BE2C (cell line): Measurements from ENCODE around the gene TMEM59L.
A peak's percentile ranks its signal among the peaks of the same experiment; 100 is the strongest.

Experiments used
- DNase-seq: peaks from one replicate; pipeline ENCODE4 v3.0.0-alpha.2; 2020
- H3K27me3 ChIP-seq: fragments of 250-450 bp; sonication (Bioruptor Pico); 2 replicates; pipeline ENCODE4 v1.5.1; 2020; ENCODE audit warnings: mild to moderate bottlenecking
- H3K36me3 ChIP-seq: fragments of 250-450 bp; sonication (Bioruptor Pico); 2 replicates; pipeline ENCODE4 v1.5.1; 2020; ENCODE audit warnings: mild to moderate bottlenecking
- H3K4me1 ChIP-seq: fragments of 250-450 bp; sonication (Bioruptor Pico); 2 replicates; pipeline ENCODE4 v1.5.1; 2020
- H3K4me3 ChIP-seq: 2 replicates; pipeline ENCODE4 v1.5.1; 2011; ENCODE audit warnings: low read depth, low read length
- H3K9me3 ChIP-seq: fragments of 250-450 bp; sonication (Bioruptor Pico); 2 replicates; pipeline ENCODE4 v1.5.1; 2020
- TF ChIP-seq, protein P1 (sequence below): IDR thresholded peaks from 2 replicates; pipeline ENCODE4 v1.5.1; 2012; ENCODE audit warnings: mild to moderate bottlenecking, low read depth, low read length

Gene TMEM59L

DNA sequence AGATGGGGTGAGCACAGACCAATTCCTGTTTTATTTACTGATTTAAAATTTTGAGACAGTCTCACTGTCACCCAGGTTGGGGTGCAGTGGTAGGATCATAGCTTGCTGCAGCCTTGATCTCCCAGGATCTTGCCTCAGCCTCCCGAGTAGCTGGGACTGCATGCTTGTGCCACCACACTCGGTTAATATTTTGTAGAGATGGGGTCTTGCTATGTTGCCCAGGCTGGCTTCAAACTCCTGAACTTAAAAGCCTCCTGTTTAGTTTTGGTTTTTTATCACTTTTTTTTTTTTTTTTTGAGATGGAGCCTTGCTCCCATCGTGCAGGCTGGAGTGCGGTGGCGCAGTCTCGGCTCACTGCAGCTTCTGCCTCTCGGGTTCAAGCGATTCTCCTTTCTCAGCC lies 36.3 kb upstream of the TMEM59L start:
- Histone ChIP-seq H3K27me3 (no peaks in the 10 kb centered on the region), H3K4me3 (no peak overlapping the region), H3K36me3 (peaks cover 55% of the 10 kb centered on the region), H3K4me1 (no peaks in the 10 kb centered on the region), H3K9me3 (no peaks in the 10 kb centered on the region)
- DNase-seq: no peak
- TF ChIP-seq, protein P1, sequence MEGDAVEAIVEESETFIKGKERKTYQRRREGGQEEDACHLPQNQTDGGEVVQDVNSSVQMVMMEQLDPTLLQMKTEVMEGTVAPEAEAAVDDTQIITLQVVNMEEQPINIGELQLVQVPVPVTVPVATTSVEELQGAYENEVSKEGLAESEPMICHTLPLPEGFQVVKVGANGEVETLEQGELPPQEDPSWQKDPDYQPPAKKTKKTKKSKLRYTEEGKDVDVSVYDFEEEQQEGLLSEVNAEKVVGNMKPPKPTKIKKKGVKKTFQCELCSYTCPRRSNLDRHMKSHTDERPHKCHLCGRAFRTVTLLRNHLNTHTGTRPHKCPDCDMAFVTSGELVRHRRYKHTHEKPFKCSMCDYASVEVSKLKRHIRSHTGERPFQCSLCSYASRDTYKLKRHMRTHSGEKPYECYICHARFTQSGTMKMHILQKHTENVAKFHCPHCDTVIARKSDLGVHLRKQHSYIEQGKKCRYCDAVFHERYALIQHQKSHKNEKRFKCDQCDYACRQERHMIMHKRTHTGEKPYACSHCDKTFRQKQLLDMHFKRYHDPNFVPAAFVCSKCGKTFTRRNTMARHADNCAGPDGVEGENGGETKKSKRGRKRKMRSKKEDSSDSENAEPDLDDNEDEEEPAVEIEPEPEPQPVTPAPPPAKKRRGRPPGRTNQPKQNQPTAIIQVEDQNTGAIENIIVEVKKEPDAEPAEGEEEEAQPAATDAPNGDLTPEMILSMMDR: no peak

DNA sequence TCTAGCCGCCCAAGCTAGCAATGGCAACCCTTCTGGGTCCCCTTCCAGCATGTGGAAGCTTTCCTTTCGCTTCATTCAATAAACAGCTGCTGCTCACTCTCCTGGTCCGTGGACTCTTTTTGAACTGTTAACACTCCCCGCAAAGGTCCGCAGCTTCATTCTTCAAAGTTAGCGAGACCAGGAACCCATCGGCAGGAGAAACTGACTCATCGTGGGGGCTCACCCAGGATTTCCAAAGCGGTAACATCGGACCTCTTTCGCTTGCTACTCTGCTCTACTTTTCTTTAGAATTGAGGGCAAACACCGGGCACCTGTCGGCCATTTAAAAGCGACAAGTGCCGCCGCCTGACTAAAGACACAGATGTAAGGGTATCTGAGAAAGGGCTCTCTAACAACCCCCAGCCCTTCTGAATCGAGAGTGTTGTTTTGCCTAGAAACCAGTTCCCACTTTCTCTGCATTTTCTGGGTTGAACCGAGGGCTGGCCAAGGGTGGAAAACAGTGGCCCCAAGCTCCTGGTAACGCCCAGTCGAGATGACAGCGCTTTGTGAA lies 35.2 kb upstream of the TMEM59L start:
- Histone ChIP-seq H3K4me1 (no peaks in the 10 kb centered on the region), H3K36me3 (peaks cover 49% of the 10 kb centered on the region), H3K9me3 (no peaks in the 10 kb centered on the region), H3K27me3 (no peaks in the 10 kb centered on the region), H3K4me3 (no peak overlapping the region)
- no peak for DNase-seq
- TF ChIP-seq, protein P1: no peak

DNA sequence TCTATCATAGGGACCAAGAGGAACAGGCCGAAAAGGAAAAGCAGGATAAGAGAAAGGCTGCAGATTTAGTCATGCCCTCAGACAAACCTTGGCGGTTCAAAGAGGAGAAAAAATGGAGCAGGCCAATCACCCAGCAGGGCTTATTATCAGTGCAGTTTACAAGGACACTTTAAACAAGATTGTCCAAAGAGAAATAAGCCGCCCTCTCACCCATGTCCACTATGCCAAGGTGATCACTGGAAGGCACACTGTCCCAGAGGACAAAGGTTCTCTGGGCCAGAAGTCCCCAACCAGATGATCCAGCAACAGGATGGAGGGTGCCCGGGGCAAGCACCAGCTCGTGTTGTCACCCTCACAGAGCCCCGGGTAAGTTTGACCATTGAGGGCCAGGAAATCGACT lies 32.4 kb upstream of the TMEM59L start:
- H3K9me3 ChIP-seq: no peaks in the 10 kb centered on the region
- no peaks in the 10 kb centered on the region for H3K4me1 ChIP-seq
- no peak for DNase-seq
- H3K27me3 ChIP-seq: no peaks in the 10 kb centered on the region
- TF ChIP-seq, protein P1: no peak
- H3K36me3 ChIP-seq: peaks cover 20% of the 10 kb centered on the region
- H3K4me3 ChIP-seq: no peak overlapping the region

DNA sequence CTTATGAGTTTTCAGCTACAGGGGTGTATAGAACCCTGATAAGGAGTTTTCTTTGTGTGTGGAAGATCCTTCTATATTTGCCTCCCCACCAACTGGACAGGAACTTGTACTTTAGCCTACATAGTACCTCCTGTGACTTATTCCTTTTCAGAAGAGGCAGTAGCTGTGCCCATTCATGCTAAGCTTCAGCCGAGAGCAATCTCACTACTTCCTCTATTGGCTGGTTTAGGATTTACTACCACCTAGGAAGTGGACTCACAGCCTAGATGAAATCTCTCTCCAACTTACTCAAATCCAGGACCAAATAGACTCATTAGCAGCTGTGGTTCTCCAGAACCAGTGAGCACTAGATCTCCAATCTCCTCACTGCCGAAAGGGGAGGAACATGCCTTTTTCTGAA lies 26.4 kb upstream of the TMEM59L start:
- TF ChIP-seq, protein P1: no peak
- Histone ChIP-seq H3K4me3 (no peak overlapping the region), H3K4me1 (peaks cover 4% of the 10 kb centered on the region)

DNA sequence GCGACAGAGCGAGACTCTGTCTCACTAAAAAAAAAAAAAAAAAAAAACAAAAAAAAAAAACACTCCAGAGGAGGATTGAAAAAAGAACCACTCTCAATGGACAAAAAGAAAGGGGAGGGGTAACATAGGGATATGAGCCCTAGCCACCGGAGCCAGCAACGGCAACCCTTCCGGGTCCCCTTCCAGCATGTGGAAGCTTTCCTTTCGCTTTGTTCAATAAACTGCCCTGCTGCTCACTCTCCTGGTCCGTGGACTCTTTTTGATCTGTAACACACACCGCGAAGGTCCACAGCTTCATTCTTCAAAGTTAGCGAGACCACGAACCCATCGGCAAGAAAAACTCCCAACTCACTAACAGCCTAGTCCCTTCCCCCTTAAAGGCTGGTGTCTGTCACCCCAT lies 25.1 kb upstream of the TMEM59L start:
- Histone ChIP-seq H3K9me3 (no peaks in the 10 kb centered on the region), H3K36me3 (no peaks in the 10 kb centered on the region), H3K27me3 (no peaks in the 10 kb centered on the region), H3K4me3 (peak overlapping the region; percentile 86; the same call in 1 of the 2 replicates), H3K4me1 (peaks cover 4% of the 10 kb centered on the region)
- no peak for DNase-seq
- TF ChIP-seq, protein P1: no peak

More for the DNA sequence above, 26.4 kb upstream of the TMEM59L start:
- Histone ChIP-seq H3K36me3 (no peaks in the 10 kb centered on the region), H3K9me3 (no peaks in the 10 kb centered on the region), H3K27me3 (no peaks in the 10 kb centered on the region)
- DNase-seq: no peak

DNA sequence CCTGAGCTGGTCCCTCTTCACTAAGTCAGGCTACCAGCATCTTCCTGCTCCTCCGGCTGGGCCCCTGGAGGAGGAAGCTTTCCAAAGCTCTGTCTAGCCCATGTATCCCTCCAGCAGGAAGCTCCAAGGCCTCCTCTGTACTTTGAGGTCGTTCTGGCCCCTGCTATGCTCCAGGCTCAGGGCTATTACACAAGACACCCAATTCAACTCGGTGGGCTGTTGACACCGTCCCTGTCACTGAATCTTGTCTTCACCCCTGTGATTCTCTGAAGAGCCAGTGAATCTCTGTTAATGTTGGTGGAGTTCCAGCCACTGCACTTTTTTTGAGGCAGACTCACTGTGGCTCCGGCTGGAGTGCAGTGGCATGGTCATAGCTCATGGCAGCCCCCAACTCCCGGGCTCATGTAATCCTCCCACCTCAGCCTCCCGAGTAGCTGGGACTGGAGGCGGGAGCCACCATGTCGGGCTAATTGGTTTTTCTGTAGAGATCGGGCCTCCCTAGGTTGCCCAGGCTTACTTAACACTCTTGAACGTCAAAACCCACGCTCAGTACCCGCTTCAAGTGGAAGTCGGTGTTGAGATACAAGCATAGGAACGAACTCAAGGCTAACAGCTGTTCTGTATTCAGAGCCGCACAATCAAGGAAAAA lies 24.6 kb upstream of the TMEM59L start:
- TF ChIP-seq, protein P1: no peak
- H3K9me3 ChIP-seq: no peaks in the 10 kb centered on the region
- peak overlapping the region; percentile 86 for H3K4me3 ChIP-seq
- no peaks in the 10 kb centered on the region for H3K27me3 ChIP-seq
- H3K36me3 ChIP-seq: no peaks in the 10 kb centered on the region
- peaks cover 4% of the 10 kb centered on the region for H3K4me1 ChIP-seq
- DNase-seq: no peak
